Left colon (tissue), 2 donors: Measurements from ENCODE around the gene PRR12. TPM values are rescaled to one million over a fixed set of nuclear protein-coding genes. Genes with fewer than 3 reads are reported as not detected.

Experiments used
- ATAC-seq: fragments of 200-7000 bp; cut with Tn5 transposase; one replicate; pipeline ENCODE4 v1.9.1; 2020; ENCODE audit warnings: mild to moderate bottlenecking, moderate library complexity
- DNase-seq, 2 donors: peaks; one replicate each; pipeline ENCODE4 v3.0.0-alpha.2; 2020
- intact Hi-C, 2 donors: fragments of 100-400 bp; cut with DNase I in 1 of 2; cut with micrococcal nuclease in 1 of 2; formaldehyde crosslinking; loops; one replicate each; pipeline versions ENCODE4 v1.11.2 to v1.14.0; 2022; cut with DNase I, micrococcal nuclease
- total RNA-seq, 2 donors: library from RNA; stranded (reverse); fragmentation: NEBNext Ultra II Directional; extraction: Animal tissue kit (Norgen Biotek cat#: 25700); gene quantifications; one replicate each; pipeline ENCODE4 v1.2.1, GENCODE V29; 2021
- donor health status: DM: no; HTN: no; CAD: no.
- donor health status: DM: yes; HTN: yes; CAD: no.

The PRR12 gene
- total RNA-seq, 2 donors from 2014 or later, result 20.5 to 26.4 TPM

DNA sequence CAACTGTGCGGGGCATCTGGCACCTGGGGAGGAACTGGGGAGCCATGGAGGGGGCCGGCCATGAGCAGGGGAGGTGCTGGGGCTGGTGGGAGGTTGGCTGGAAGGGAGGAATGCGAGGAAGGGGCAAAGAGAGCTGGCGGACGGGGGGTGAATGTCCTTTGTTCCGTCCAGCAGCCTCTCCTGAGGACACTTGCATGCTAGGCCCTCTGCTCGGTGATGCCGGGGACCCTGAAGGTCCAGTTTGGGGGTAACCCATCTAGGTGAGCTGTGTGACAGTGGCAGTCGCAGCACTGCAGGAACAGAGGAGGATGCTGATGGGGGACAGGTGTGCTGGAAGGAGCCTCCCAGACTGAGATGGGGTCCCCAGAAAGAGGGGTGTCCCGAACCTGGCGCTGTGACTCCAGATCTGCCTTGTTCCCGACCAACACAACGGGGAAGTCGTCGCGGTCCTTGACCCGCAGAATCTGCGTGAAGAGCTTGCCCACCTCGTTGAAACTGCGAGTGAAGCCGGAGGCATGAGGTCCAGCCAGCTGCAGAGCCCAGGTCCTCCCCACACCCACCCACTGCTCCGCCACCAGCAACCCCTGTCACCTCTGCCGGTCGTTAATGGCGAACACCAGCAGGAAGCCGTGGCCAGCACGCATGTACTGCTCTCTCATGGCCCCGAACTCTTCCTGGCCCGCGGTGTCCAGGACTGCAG is 45.4 kb downstream of the PRR12 start:
- ATAC-seq (no peak), DNase-seq (no peak)
- intact Hi-C loops, result loop anchor here in 1 of 2 donors (5.0 kb wide), 1 partner anchor 44 kb away; the partner anchor contains the start of gene PRR12

- DNase-seq (peak; percentile 87 to 95), ATAC-seq (peak; percentile 44)
- intact Hi-C loops, result loop anchor here in 1 of 2 donors (5.0 kb wide), 1 partner anchor 46 kb away; the partner anchor contains the start of gene PRR12
Observed at GRCh38 chr19:49637821-49638738, 47.1 kb downstream of the PRR12 start.

GRCh38 chr19:49639401-49640112 is 48.6 kb downstream of the PRR12 start:
- ATAC-seq (no peak), DNase-seq (peak; percentile 48 to 62)
- intact Hi-C loops, result loop anchor here in 1 of 2 donors (5.0 kb wide), 1 partner anchor 47 kb away; the partner anchor contains the start of gene PRR12

DNA sequence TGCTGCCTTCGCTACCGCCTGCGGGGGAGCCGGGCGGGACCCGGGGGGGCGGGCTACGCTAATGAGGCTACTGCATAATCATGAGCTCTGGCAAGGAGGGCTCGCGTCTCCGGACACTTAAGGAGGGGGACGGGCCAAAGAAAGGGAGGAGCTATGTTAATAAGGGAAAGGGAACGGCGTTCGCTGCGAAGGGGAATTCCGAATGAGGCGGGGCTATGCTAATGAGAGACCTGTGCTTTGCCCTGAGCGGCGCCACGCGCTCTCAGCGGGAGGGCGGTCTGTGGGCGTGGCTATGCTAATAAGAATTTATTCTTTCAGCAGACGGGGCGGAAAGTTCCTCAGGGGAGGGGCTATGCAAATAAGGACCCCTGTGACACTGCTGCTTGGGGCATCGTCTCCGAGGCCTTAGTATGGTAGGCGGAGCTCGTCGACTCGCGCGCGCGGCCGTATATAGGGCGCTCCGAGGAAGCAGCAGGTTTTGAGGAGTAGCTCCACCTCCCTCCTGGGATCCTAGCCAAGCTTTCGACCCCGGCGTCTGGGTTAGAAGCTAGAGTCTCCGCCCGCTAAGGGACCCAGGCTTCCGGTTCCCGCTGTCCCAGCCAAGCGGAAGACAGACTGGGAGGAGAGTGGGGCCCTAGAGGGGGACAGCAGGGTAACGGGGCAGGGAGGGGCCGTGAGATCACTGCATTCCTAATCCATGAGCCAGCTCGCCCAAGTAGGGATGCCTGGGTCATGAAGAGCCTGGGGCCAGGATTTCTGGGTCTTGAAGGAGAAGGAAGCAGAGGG is 49.3 kb downstream of the PRR12 start, which contains the start of gene RRAS:
Gene RRAS (minus strand): TSS at position 31 of the 786 bp plus-strand sequence. CDS start 45 bp downstream, outside the sequence.
- ATAC-seq, result peak; percentile 63
- DNase-seq, result peak; percentile 100
- intact Hi-C loops, result no loop called here

- DNase-seq (peak; percentile 99), ATAC-seq (peak; percentile 68)
- intact Hi-C loops, result no loop called here
Observed at GRCh38 chr19:49641688-49642491, 50.9 kb downstream of the PRR12 start, which contains the start of gene SCAF1. Gene SCAF1, plus strand, starts transcription at chr19:49642209. Its CDS starts 2,818 bp downstream, at chr19:49645027.

GRCh38 chr19:49642492-49643035 is 51.6 kb downstream of the PRR12 start:
- intact Hi-C loops, result no loop called here
- ATAC-seq (no peak), DNase-seq (no peak)

GRCh38 chr19:49643466-49643865 is 52.5 kb downstream of the PRR12 start:
- DNase-seq, result no peak
- no peak for ATAC-seq
- intact Hi-C loops, result no loop called here

DNA sequence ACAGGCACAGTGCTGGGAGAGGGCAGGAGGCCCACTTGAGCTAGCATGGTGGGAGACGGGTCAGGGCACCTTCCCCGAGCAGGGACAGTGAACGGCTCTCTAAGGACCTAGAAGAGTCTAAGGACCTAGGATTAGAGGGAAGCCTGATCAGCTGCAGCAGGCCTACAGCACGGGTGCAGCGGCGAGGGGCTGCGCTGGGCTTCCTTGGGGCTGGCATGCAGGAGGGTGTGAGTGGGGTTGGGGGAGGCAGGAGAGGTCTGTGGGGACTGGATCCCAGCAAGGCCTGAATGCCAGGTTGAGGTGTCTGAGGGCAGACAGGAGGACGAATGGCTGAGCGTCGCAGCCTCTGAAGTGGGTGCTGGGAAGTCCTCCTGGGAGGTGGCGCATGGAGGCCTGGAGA is 54.6 kb downstream of the PRR12 start:
- no peak for ATAC-seq
- no peak for DNase-seq
- intact Hi-C loops, result no loop called here

DNA sequence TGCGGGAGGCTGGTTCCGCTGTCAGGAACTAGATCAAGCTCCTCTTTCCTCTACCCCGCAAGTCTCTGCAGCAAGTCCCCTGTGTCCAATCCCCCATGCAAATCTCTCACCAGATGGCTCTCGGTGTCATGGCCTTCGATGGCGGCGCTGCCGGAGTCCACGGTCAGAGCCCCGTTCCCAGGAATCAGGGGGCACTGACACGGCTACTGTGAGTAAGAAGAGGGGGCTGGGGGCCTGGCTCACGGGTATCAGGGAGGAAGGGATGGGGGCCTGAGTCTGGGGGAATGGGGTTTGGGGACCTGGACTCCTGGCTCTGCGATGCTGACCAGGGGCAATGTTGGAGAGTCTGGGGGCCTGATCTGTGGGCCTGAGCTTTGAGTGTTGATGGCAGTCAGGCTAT is 55.0 kb downstream of the PRR12 start:
- DNase-seq (no peak), ATAC-seq (no peak)
- intact Hi-C loops, result no loop called here

GRCh38 chr19:49646586-49646985 is 55.6 kb downstream of the PRR12 start:
- DNase-seq (no peak), ATAC-seq (no peak)
- intact Hi-C loops, result no loop called here

DNA sequence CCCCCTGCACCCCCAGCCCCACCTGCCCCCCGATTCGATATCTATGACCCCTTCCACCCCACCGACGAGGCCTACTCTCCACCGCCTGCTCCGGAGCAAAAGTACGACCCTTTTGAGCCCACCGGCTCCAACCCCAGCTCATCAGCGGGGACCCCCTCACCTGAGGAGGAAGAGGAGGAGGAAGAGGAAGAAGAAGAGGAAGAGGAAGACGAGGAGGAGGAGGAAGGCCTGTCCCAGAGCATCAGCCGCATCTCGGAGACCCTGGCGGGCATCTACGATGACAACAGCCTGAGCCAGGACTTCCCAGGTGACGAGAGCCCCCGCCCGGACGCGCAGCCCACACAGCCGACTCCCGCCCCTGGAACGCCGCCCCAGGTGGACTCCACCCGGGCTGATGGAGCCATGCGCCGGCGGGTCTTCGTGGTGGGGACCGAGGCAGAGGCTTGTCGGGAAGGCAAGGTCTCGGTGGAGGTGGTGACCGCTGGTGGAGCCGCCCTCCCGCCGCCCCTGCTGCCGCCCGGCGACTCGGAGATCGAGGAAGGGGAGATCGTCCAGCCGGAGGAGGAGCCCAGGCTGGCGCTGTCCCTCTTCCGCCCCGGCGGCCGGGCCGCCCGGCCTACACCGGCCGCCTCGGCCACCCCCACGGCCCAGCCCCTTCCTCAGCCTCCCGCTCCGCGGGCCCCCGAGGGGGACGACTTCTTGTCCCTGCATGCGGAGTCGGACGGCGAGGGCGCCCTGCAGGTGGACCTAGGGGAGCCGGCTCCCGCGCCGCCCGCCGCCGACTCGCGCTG is 60.2 kb downstream of the PRR12 start:
- DNase-seq (no peak), ATAC-seq (no peak)
- intact Hi-C loops, result no loop called here

DNA sequence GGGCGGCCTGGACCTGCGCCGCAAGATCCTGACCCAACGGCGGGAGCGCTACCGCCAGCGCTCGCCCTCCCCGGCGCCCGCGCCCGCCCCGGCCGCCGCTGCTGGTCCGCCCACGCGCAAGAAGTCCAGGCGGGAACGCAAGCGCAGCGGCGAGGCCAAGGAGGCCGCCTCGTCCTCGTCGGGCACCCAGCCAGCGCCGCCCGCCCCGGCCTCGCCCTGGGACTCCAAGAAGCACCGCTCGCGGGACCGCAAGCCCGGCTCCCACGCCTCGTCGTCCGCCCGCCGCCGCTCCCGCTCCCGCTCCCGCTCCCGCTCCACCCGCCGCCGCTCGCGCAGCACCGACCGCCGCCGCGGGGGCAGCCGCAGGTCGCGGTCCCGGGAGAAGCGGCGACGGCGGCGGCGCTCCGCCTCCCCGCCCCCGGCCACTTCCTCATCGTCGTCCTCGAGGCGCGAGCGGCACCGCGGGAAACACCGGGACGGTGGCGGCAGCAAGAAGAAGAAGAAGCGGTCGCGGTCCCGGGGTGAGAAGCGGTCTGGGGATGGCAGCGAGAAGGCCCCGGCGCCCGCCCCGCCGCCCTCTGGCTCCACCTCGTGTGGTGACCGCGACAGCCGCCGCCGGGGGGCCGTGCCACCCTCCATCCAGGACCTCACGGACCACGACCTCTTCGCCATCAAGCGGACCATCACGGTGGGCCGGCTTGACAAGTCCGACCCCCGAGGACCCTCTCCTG is 61.0 kb downstream of the PRR12 start:
- intact Hi-C loops, result no loop called here
- DNase-seq (no peak), ATAC-seq (no peak)

DNA sequence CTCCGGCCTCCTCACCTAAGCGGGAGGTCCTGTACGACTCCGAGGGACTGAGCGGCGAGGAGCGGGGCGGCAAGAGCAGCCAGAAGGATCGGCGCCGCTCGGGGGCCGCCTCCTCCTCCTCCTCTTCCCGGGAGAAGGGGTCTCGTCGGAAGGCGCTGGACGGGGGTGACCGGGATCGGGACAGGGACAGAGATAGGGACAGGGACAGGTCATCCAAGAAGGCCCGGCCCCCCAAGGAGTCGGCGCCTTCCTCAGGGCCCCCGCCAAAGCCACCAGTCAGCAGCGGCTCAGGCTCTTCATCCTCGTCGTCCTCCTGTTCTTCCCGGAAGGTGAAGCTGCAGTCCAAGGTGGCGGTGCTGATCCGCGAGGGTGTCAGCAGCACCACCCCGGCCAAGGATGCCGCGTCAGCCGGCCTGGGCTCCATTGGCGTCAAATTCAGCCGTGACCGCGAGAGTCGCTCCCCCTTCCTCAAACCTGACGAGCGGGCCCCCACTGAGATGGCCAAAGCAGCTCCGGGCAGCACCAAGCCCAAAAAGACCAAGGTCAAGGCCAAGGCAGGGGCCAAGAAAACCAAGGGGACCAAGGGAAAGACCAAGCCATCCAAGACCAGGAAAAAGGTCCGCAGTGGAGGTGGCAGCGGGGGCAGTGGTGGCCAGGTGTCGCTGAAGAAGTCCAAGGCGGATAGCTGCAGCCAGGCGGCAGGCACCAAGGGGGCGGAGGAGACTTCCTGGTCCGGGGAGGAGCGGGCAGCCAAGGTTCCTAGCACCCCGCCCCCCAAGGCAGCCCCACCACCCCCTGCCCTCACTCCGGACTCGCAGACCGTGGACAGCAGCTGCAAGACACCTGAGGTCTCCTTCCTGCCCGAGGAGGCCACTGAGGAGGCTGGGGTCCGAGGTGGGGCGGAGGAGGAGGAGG is 61.8 kb downstream of the PRR12 start:
- no peak for ATAC-seq
- DNase-seq, result no peak
- intact Hi-C loops, result no loop called here

- ATAC-seq, result no peak
- intact Hi-C loops, result no loop called here
- DNase-seq, result no peak
Observed at GRCh38 chr19:49653466-49653806, 62.5 kb downstream of the PRR12 start.

DNA sequence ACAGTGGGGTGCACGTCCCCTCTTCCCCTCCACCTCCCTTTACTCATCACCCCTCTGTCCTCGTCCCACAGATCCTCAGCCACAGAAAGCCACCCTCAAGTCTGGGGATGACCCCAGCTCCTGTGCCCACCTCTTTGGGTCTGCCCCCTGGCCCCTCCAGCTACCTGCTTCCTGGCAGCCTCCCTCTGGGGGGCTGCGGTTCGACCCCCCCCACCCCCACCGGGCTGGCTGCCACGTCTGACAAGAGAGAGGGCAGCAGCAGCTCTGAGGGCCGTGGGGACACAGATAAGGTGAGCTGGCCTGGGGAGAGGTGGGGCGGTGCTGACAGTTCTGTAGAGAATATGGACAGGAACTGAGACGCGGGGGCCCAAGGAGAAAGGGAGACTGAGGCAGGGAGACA is 63.6 kb downstream of the PRR12 start:
- no peak for ATAC-seq
- intact Hi-C loops, result no loop called here
- DNase-seq, result no peak
